Right cardiac atrium (tissue), 5 donors: ENCODE results near the gene LRRC17. TPM values are rescaled to one million over a fixed set of nuclear protein-coding genes. Genes with fewer than 3 reads are reported as not detected.
"Not testable (repeated sequence)": the region's sequence is repeated elsewhere in the genome, so short reads cannot be mapped to it uniquely, and the experiment has no call there.

Experiments used
- ATAC-seq, 2 donors: fragments of 200-7000 bp; cut with Tn5 transposase; one replicate each; pipeline versions ENCODE4 v1.8.0 to v1.9.1; 2020; ENCODE audit warnings: moderate library complexity in 2 of 2, mild to moderate bottlenecking in 1 of 2
- DNase-seq, 3 donors: peaks; one replicate each; pipeline ENCODE4 v3.0.0-alpha.2; 2020
- H3K27ac ChIP-seq: one replicate; pipeline ENCODE4 v1.5.1; 2013; ENCODE audit warnings: mild to moderate bottlenecking, low read length, control low read depth, moderate library complexity
- H3K27me3 ChIP-seq: one replicate; pipeline ENCODE4 v1.6.1; 2013; ENCODE audit not compliant: control insufficient read depth, insufficient read depth
- H3K4me1 ChIP-seq: one replicate; pipeline ENCODE4 v1.6.1; 2013; ENCODE audit warnings: low read length; ENCODE audit not compliant: control insufficient read depth, insufficient read depth
- H3K4me3 ChIP-seq: one replicate; pipeline ENCODE4 v1.5.1; 2013; ENCODE audit warnings: low read length, control low read depth
- H3K9me3 ChIP-seq: one replicate; pipeline ENCODE4 v1.6.1; 2013; ENCODE audit warnings: low read length; ENCODE audit not compliant: control insufficient read depth
- WGBS: extraction: QIAGEN DNeasy Blood & Tissue Kit; methylation state at CpG from one replicate; pipeline ENCODE4 v1.1.7; 2013; 5-methylcytosine and 5-hydroxymethylcytosine counted together
- intact Hi-C, 4 donors: fragments of 100-400 bp; cut with DNase I; formaldehyde crosslinking; loops; one replicate each; pipeline versions ENCODE4 v1.11.0 to v1.14.0; 2022 to 2023
- polyA plus RNA-seq: library from polyadenylated mRNA; stranded (reverse); fragments of 200-250 nt; gene quantifications from one replicate; pipeline ENCODE4 v1.2.3, GENCODE V29; 2013
- total RNA-seq, 4 donors: library from RNA; stranded (reverse); fragmentation: NEBNext Ultra II Directional; extraction: Animal tissue kit (Norgen Biotek cat#: 25700); gene quantifications; one replicate each; pipeline ENCODE4 v1.2.1, GENCODE V29; 2021
- donor health status: healthy with polysubstance abuse.
- donor health status: DM: no; HTN: yes; CAD: no.
- donor health status: DM: no; HTN: no; CAD: no.
- donor health status: DM: no; HTN: yes; CAD: no; lungs with severe emphysema.
- donor health status: DM: yes; HTN: yes; CAD: no.

The LRRC17 gene
- total and polyA plus RNA-seq, 5 donors: 3.0 to 6.7 (median 5.1) TPM

DNA sequence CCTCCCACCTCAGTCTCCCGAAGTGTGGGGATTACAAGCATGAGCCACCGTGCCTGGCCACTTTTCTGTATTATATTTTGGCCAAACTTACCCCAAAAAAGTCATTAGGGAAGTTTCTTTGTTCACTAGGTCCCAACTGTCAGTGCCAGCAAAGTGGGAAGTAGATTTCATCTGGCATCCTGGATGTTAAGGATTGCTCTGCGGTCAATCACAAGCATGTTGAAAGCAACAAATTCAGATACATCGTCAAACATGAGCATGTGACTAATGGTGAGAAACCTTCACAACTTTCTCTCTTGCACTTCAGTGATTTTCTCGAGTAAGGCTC is 14.3 kb upstream of the LRRC17 start:
- Histone ChIP-seq H3K9me3 (no peaks in the 10 kb centered on the region), H3K4me1 (peaks cover 5% of the 10 kb centered on the region), H3K27me3 (no peaks in the 10 kb centered on the region), H3K4me3 (no peak overlapping the region), H3K27ac (no peak overlapping the region)
- intact Hi-C loops: no loop called here
- DNase-seq (no peak), ATAC-seq (no peak)
- WGBS: 74% methylated on average over 5 of the region's 5 CpGs

DNA sequence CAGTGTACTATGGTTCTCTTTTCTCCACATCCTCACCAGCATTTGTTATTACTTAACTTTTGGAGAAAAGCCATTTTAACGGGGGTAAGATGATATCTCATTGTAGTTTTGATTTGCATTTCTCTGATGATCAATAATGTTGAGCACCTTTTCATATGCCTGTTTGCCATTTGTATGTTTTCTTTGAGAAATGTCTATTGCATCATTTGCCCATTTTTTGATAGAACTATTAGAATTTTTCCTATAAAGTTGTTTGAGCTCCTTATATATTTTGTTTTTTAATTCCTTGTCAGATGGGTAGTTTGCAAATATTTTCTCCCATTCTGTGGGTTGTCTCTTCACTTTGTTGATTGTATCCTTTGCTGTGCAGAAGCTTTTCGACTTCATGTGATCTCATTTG is 10.7 kb upstream of the LRRC17 start:
- H3K4me3 ChIP-seq, H3K27ac ChIP-seq, H3K9me3 ChIP-seq, H3K4me1 ChIP-seq, intact Hi-C loops, H3K27me3 ChIP-seq, ATAC-seq, DNase-seq: not testable (repeated sequence)
- WGBS: 89% methylated on average over 2 of the region's 2 CpGs

DNA sequence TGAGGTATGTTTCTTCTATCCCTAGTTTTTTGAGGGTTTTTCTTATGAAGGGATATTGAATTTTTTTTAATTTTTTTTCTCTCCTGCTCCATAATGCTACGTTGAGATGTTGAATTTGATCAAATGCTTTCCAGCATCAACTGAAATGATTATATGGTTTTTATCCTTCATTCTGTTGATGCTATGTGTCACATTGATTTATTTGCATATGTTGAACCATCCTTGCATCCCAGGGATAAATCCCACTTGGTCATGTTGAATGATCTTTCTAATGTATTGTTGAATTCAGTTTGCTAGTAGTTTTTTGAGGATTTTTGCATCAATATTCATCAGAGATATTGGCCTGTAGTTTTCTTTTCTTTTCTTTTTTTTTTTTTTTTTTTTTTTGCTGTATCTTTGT is 9.2 kb upstream of the LRRC17 start:
- intact Hi-C loops, H3K9me3 ChIP-seq, H3K27ac ChIP-seq, DNase-seq, ATAC-seq, H3K4me3 ChIP-seq, H3K27me3 ChIP-seq, H3K4me1 ChIP-seq: not testable (repeated sequence)
- WGBS: 94% methylated on average over 1 of the region's 1 CpG

DNA sequence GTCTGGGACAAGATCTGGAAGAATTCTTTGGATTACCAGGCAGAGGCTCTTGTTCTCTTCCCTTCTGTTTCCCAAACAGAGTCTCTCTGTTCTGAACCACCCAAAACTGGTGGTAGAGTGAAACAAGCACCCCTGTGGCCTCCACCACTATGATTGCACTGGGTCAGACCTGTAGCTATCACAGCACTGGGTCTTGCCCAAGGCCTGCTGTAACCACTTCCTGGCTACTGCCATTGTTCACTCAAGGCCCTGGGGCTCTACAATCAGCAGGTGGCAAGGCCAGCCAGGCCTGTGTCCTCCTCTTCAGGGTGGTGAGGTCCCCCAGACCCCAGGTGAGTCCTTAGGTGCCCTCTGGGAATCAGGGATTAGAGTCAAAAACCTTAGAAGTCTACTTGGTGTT is 4.1 kb upstream of the LRRC17 start:
- no peaks in the 10 kb centered on the region for H3K27me3 ChIP-seq
- H3K4me1 ChIP-seq: no peaks in the 10 kb centered on the region
- H3K4me3 ChIP-seq: no peak overlapping the region
- no peak for ATAC-seq
- no peak for DNase-seq
- no peaks in the 10 kb centered on the region for H3K9me3 ChIP-seq
- H3K27ac ChIP-seq: no peak overlapping the region
- intact Hi-C loops: no loop called here

- H3K4me1 ChIP-seq: peaks cover 2% of the 10 kb centered on the region
- H3K27me3 ChIP-seq: no peaks in the 10 kb centered on the region
- H3K27ac ChIP-seq: peak overlapping the region; percentile 6
- peak in 1 of 2 donors; percentile 19 for ATAC-seq
- intact Hi-C loops: no loop called here
- H3K4me3 ChIP-seq: peak overlapping the region; percentile 72
- no peak for DNase-seq
- no peaks in the 10 kb centered on the region for H3K9me3 ChIP-seq
- 61% methylated on average over 9 of the region's 9 CpGs for WGBS
Measured at GRCh38 chr7:102913826-102914225, 1.0 kb downstream of the LRRC17 start.

GRCh38 chr7:102914585-102914984 is 1.8 kb downstream of the LRRC17 start:
- DNase-seq (peak; percentile 84 to 92 (median 85)), ATAC-seq (peak; percentile 96 to 97)
- no peaks in the 10 kb centered on the region for H3K9me3 ChIP-seq
- H3K27me3 ChIP-seq: no peaks in the 10 kb centered on the region
- 59% methylated on average over 8 of the region's 8 CpGs for WGBS
- H3K4me3 ChIP-seq: peak overlapping the region; percentile 20
- H3K4me1 ChIP-seq: peaks cover 2% of the 10 kb centered on the region
- peak overlapping the region; percentile 58 for H3K27ac ChIP-seq
- intact Hi-C loops: no loop called here

DNA sequence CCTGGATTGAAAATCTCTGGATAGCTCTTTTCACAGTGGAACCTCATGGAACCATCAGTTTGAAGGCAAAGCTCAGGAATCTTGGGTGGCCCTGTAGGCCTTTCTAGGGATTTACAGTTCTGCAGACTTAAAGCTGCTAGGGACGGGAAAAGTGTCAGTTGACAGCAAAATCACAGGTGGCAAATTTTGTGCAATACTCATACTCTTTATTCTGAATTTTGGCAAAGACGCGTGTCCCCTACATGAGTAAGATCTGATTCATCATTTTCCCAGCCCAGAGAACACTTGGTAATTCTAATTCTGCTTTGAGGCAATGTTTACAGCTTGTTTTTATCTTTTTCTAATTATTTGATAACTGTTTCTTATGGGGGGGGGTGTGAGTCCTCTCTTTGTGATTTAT is 3.6 kb downstream of the LRRC17 start:
- intact Hi-C loops: no loop called here
- Histone ChIP-seq H3K4me1 (peaks cover 2% of the 10 kb centered on the region), H3K9me3 (no peaks in the 10 kb centered on the region), H3K27ac (no peak overlapping the region), H3K27me3 (no peaks in the 10 kb centered on the region), H3K4me3 (no peak overlapping the region)
- ATAC-seq (no peak), DNase-seq (no peak)
- WGBS: 68% methylated on average over 3 of the region's 3 CpGs

GRCh38 chr7:102916881-102917280 is 4.1 kb downstream of the LRRC17 start:
- H3K27ac ChIP-seq: no peak overlapping the region

DNA sequence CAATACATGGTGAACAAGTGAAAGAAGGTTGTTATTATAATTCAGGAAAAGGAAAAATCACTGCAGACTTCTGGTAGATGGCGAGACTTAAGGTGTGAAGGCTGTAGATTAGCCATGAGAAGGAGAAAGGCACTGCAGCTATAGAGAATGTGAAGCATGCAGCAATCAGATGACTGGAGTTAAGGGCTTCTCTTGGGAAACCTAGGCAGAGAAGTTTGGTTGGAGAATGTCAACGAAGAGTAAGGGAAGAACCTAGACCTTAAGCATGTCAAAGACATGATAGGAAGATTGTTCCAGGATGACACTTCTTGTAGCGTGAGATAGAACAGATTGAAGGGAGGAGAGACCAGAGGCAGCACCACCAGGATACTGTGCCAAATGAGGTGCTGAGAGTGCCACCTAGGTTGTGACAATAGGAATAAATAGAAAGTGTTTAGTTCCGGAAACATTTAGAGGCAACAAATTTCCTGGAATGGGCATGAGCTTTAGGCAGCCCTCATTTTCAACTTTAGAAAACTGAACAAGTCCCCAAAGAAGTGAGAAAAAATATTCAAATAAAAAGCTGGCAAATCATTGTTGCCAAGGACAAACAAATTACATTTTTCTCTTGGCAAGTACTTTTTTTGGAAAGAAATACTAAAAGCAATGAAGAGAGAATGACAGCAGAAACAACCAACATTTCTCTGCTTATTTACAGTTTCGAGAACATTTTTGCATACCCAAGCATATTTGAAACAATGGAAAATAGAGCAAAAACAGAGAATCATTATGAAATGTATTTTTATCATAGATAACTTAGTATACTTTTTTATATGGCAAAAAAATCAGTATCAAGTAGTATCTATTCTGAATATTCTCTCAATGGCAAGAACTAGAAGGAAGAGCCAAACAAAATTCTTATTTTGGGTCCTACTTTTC is 4.9 kb downstream of the LRRC17 start:
- no peaks in the 10 kb centered on the region for H3K27me3 ChIP-seq
- intact Hi-C loops: no loop called here
- no peaks in the 10 kb centered on the region for H3K9me3 ChIP-seq
- DNase-seq (no peak), ATAC-seq (no peak)
- no peak overlapping the region for H3K4me3 ChIP-seq
- 54% methylated on average over 5 of the region's 5 CpGs for WGBS
- H3K4me1 ChIP-seq: peaks cover 2% of the 10 kb centered on the region
- H3K27ac ChIP-seq: no peak overlapping the region

More at GRCh38 chr7:102916881-102917280, 4.1 kb downstream of the LRRC17 start:
- peaks cover 2% of the 10 kb centered on the region for H3K4me1 ChIP-seq
- no peaks in the 10 kb centered on the region for H3K27me3 ChIP-seq
- H3K9me3 ChIP-seq: no peaks in the 10 kb centered on the region
- ATAC-seq (no peak), DNase-seq (no peak)
- no peak overlapping the region for H3K4me3 ChIP-seq
- intact Hi-C loops: no loop called here

- Histone ChIP-seq H3K27me3 (no peaks in the 10 kb centered on the region), H3K27ac (no peak overlapping the region), H3K9me3 (no peaks in the 10 kb centered on the region), H3K4me3 (no peak overlapping the region), H3K4me1 (peaks cover under 1% of the 10 kb centered on the region)
- ATAC-seq (peak in 1 of 2 donors; percentile 48), DNase-seq (peak in 1 of 3 donors; percentile 56)
- 35% methylated on average over 1 of the region's 1 CpG for WGBS
- intact Hi-C loops: no loop called here
Measured at GRCh38 chr7:102918845-102919244, 6.0 kb downstream of the LRRC17 start.

DNA sequence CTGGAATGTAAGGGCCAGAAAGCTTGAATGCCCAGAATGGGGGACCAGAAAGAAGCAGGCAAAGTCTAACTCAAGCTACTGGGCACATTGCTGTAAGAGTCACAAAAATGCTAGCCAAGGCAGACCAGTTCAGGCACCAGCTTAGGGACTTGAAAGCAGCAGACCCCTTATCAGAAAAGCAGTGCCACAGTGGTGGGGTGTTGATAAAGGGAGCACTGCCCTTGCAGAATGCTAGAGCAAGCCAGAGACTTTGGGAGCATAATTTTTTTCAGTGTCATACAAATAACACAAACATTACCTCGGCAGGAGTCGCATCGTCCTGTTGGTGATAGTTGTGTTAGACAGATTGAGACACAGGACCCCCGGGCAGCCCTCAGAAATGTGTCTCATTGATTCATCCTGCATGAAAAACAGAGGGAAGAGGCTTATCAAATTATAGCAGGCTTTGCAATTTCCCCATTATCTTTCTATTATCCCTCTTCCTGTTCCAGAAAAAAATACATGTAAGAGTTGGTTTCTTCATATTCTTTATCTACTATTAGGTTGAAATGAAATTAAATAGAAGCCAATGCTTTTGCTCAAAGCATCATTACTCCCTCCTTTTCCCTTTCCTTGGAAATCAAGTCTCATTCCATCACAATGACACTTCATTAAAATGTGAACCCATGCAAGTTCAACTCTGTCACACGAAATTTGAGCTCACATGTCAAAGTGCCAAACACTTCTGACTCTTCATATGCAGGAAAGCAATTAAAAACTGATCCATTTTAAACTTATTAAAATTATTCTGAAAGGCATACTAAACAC is 13.4 kb downstream of the LRRC17 start:
- H3K27ac ChIP-seq: peak overlapping the region; percentile 19
- 14% methylated on average over 5 of the region's 5 CpGs for WGBS
- no peak for ATAC-seq

More for the DNA sequence above, 13.4 kb downstream of the LRRC17 start:
- Histone ChIP-seq H3K4me3 (no peak overlapping the region), H3K4me1 (peaks cover 5% of the 10 kb centered on the region), H3K27me3 (no peaks in the 10 kb centered on the region), H3K9me3 (no peaks in the 10 kb centered on the region)
- no peak for DNase-seq
- intact Hi-C loops: no loop called here
